Endothelial cell of umbilical vein (primary cell): Measurements from ENCODE around the gene SMYD4. TPM values are rescaled to one million over a fixed set of nuclear protein-coding genes. Genes with fewer than 3 reads are reported as not detected.

Experiments used
- BruUV-seq: library from RNA; stranded (reverse); fragments of 400-500 nt; replicated peaks from 2 replicates; lab custom pipeline; 2021; lab: Mats Ljungman, UMichigan
- CTCF ChIA-PET: fragments of 300-600, 350-600 bp; sonication (Branson Sonifier 250); formaldehyde crosslinking; loops from one replicate; lab custom pipeline; 2021; ENCODE audit warnings: antibody characterized with exemption, inconsistent platforms; lab: Charles Lee
- POLR2A ChIA-PET: fragments of 300-600, 350-600 bp; sonication (Branson Sonifier 250); formaldehyde crosslinking; loops from one replicate; lab custom pipeline; 2021; ENCODE audit warnings: antibody characterized with exemption, inconsistent platforms; lab: Charles Lee
- DNase-seq: peaks from one replicate; pipeline ENCODE4 v3.0.0-alpha.2; 2011; ENCODE audit warnings: low read depth, low spot score
- FAIRE-seq: peaks from 2 replicates; lab custom pipeline; 2011; peaks lifted over from hg19 to GRCh38; lab: Jason Lieb, UNC
- H2AFZ ChIP-seq: 2 replicates; pipeline ENCODE4 v1.6.0; 2012; ENCODE audit warnings: low read depth, low read length, control low read depth, inconsistent platforms
- H3K27ac ChIP-seq: 2 replicates; pipeline ENCODE4 v1.5.1; 2011; ENCODE audit warnings: low read depth, mild to moderate bottlenecking, control low read depth, low read length, moderate library complexity; ENCODE audit not compliant: insufficient read depth
- H3K27me3 ChIP-seq, 2 experiments: 2 replicates each; pipeline versions ENCODE4 v1.6.0 to v1.6.1; 2011; ENCODE audit warnings: low read length in 2 of 2, mixed read lengths in 1 of 2; ENCODE audit not compliant: control insufficient read depth in 2 of 2, insufficient read depth in 2 of 2
- H3K36me3 ChIP-seq, 2 experiments: 2 replicates in 1 of 2; 3 replicates in 1 of 2; pipeline ENCODE4 v1.5.1; 2011; ENCODE audit warnings: low read length in 2 of 2, mild to moderate bottlenecking in 1 of 2, moderate library complexity in 1 of 2; ENCODE audit not compliant: control insufficient read depth in 2 of 2, insufficient read depth in 2 of 2; ENCODE audit errors: extremely low read depth in 1 of 2
- H3K4me1 ChIP-seq: 3 replicates; pipeline ENCODE4 v1.5.1; 2011; ENCODE audit warnings: mild to moderate bottlenecking, low read length; ENCODE audit not compliant: control insufficient read depth, insufficient read depth; ENCODE audit errors: extremely low read depth
- H3K4me2 ChIP-seq: 2 replicates; pipeline ENCODE4 v1.6.1; 2011; ENCODE audit warnings: low read length, control low read depth, mixed read lengths; ENCODE audit not compliant: insufficient read depth
- H3K4me3 ChIP-seq, 3 experiments: fragments of 200-600 bp in 1 of 3; sonication (generic), shearing (Covaris generic) in 1 of 3; replicated peaks in 1 of 3; 2 replicates each; pipeline ENCODE4 v1.5.1; 2011 to 2016; ENCODE audit warnings: control low read depth in 3 of 3, low read length in 3 of 3, mild to moderate bottlenecking in 2 of 3, inconsistent platforms in 1 of 3, low read depth in 1 of 3, moderate library complexity in 1 of 3; ENCODE audit not compliant: insufficient read depth in 1 of 3
- H3K79me2 ChIP-seq: 2 replicates; pipeline ENCODE4 v1.6.0; 2012; ENCODE audit warnings: low read length, inconsistent platforms; ENCODE audit not compliant: control insufficient read depth, insufficient read depth
- H3K9ac ChIP-seq: replicated peaks from 2 replicates; pipeline ENCODE3; 2011; ENCODE audit warnings: low read length, control low read depth; ENCODE audit not compliant: insufficient read depth; ENCODE audit errors: extremely low read depth
- H3K9me1 ChIP-seq: replicated peaks from 3 replicates; pipeline ENCODE4 v1.6.0; 2011; ENCODE audit warnings: mild to moderate bottlenecking, low read length; ENCODE audit not compliant: control insufficient read depth, insufficient read depth; ENCODE audit errors: extremely low read depth
- H3K9me3 ChIP-seq: replicated peaks from 2 replicates; pipeline ENCODE4 v1.5.1; 2012; ENCODE audit warnings: low read length, inconsistent platforms; ENCODE audit not compliant: control insufficient read depth, insufficient read depth
- H4K20me1 ChIP-seq: replicated peaks from 2 replicates; pipeline ENCODE3; 2011; ENCODE audit warnings: mild to moderate bottlenecking, low read length; ENCODE audit not compliant: control insufficient read depth, insufficient read depth; ENCODE audit errors: extremely low read depth
- CTCF ChIP-seq, 2 donors: IDR thresholded peaks; 1 replicate in 1 of 2; 2 replicates in 1 of 2; pipeline ENCODE4 v1.5.1; 2011; ENCODE audit warnings: low read length in 2 of 2, mild to moderate bottlenecking in 2 of 2, moderate library complexity in 2 of 2, control low read depth in 1 of 2, inconsistent platforms in 1 of 2, low read depth in 1 of 2; ENCODE audit not compliant: insufficient read depth in 1 of 2; ENCODE audit errors: extremely low read depth in 1 of 2
- EZH2 ChIP-seq: IDR thresholded peaks from 2 replicates; pipeline ENCODE4 v1.6.1; 2012; ENCODE audit warnings: borderline replicate concordance, low read depth, mild to moderate bottlenecking, moderate library complexity, low read length, inconsistent platforms; ENCODE audit not compliant: severe bottlenecking
- FOS ChIP-seq: IDR thresholded peaks from 2 replicates; pipeline ENCODE4 v1.6.1; 2011; ENCODE audit warnings: mild to moderate bottlenecking, low read length, moderate library complexity, borderline replicate concordance; ENCODE audit not compliant: insufficient read depth
- GATA2 ChIP-seq: IDR thresholded peaks from 2 replicates; pipeline ENCODE4 v1.7.0; 2011; ENCODE audit warnings: low read depth, mild to moderate bottlenecking, moderate library complexity, mixed read lengths, low read length; ENCODE audit not compliant: insufficient read length, insufficient read depth
- JUN ChIP-seq: IDR thresholded peaks from 2 replicates; pipeline ENCODE4 v1.6.1; 2011; ENCODE audit warnings: borderline replicate concordance, low read depth; ENCODE audit not compliant: insufficient read length, insufficient read depth
- MYC ChIP-seq: IDR thresholded peaks from one replicate; pipeline ENCODE4 v1.6.1; 2011; ENCODE audit warnings: mild to moderate bottlenecking, low read depth, low read length
- POLR2A ChIP-seq: IDR thresholded peaks from 2 replicates; pipeline ENCODE4 v1.6.1; 2012; ENCODE audit warnings: low read depth, mild to moderate bottlenecking, control low read depth, low read length
- POLR2AphosphoS5 ChIP-seq: IDR thresholded peaks from 2 replicates; pipeline ENCODE4 v1.6.1; 2012; ENCODE audit warnings: low read depth, mild to moderate bottlenecking, control low read depth, low read length, moderate library complexity; ENCODE audit not compliant: insufficient read depth
- dilution Hi-C: fragments of 300-500 bp; cut with MboI; formaldehyde crosslinking; loops from one replicate; pipeline ENCODE4 v1.15.0; 2019; ENCODE audit warnings: low sequenced_read_pairs; ENCODE audit not compliant: extremely low pct_ligation_motif_present
- intact Hi-C: fragments of 100-400 bp; cut with micrococcal nuclease; formaldehyde crosslinking; loops from one replicate; pipeline ENCODE4 v1.10.0; 2022
- polyA plus RNA-seq, 4 experiments: library from polyadenylated mRNA; depleted of rRNA in 3 of 4; stranded (reverse) in 3 of 4; unstranded in 1 of 4; fragments of >200 nt; gene quantifications; 2 replicates each; pipeline versions ENCODE4 v1.2.1 to v1.2.3, GENCODE V29; 2011 to 2012; ENCODE audit warnings: missing spikeins in 1 of 4
- total RNA-seq: library from RNA; stranded (reverse); gene quantifications from 2 replicates; pipeline ENCODE4 v1.2.3, GENCODE V29; 2021
- TF ChIP-seq, protein P1 (sequence below): IDR thresholded peaks from 2 replicates; pipeline ENCODE4 v1.6.1; 2011; ENCODE audit not compliant: insufficient read depth, insufficient read length

SMYD4 gene
- total and polyA plus RNA-seq, 2 donors (not counting 3 experiments of a cell fraction or from before 2014, with no cell fraction given), result 6.0 to 14.6 TPM

- ChIA-PET CTCF (no interaction called here), POLR2A (no interaction called here)
- no peaks in the 10 kb centered on the region for H3K79me2 ChIP-seq
- H3K4me1 ChIP-seq, result no peaks in the 10 kb centered on the region
- no peak overlapping the region for H3K4me2 ChIP-seq
- FAIRE-seq (no peak), DNase-seq (no peak)
- no peak overlapping the region for H3K4me3 ChIP-seq
- no TSS peak for BruUV-seq
- H3K36me3 ChIP-seq, result peaks cover 4% of the 10 kb centered on the region in 2 experiments
- intact Hi-C loops, result no loop called here
- H4K20me1 ChIP-seq, result no peaks in the 10 kb centered on the region
- no peaks in the 10 kb centered on the region for H3K27me3 ChIP-seq
- no peak overlapping the region for H2AFZ ChIP-seq
- no peaks in the 10 kb centered on the region for H3K9me3 ChIP-seq
- no peaks in the 10 kb centered on the region for H3K9me1 ChIP-seq
- dilution Hi-C loops, result no loop called here
- no peak for TF ChIP-seq POLR2A
- no peak for TF ChIP-seq JUN
- TF ChIP-seq FOS, result no peak
- no peak for TF ChIP-seq MYC
- no peak for TF ChIP-seq GATA2
- no peak overlapping the region for H3K27ac ChIP-seq
- no peak overlapping the region for H3K9ac ChIP-seq
Measured at GRCh38 chr17:1872976-1873375, 43.3 kb upstream of the SMYD4 start.

DNA sequence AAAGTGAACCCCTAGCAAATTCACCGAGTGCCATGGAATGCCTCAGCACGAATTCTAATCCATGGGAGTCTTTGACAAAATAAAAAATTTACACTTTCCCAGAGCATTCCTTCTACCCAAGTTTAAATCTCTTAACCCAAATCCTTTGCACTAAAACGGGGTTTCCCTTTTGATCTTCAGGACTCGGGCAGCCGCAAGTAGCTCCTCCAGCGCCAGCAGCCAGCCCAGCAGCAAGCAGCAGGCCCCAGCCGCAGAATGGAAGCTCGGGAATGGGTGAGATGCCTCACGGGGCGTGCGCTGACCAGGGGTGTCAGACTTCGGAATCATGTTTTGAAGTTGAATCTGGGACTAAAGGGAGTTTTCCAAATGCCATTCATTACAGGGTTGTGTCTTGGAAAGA, 42.6 kb upstream of the SMYD4 start:
- Histone ChIP-seq H3K4me2 (no peak overlapping the region), H3K4me1 (no peaks in the 10 kb centered on the region), H3K9me1 (no peaks in the 10 kb centered on the region), H3K9ac (no peak overlapping the region), H3K27ac (no peak overlapping the region), H3K79me2 (no peaks in the 10 kb centered on the region), H3K4me3 (no peak overlapping the region), H4K20me1 (no peaks in the 10 kb centered on the region), H3K36me3 (peaks cover 4% of the 10 kb centered on the region in 2 experiments), H2AFZ (no peak overlapping the region), H3K27me3 (no peaks in the 10 kb centered on the region), H3K9me3 (no peaks in the 10 kb centered on the region)
- no peak for DNase-seq
- POLR2A ChIA-PET, result no interaction called here
- dilution Hi-C loops, result no loop called here
- TF ChIP-seq FOS, result no peak
- no peak for TF ChIP-seq MYC
- no peak for TF ChIP-seq GATA2
- TF ChIP-seq EZH2, result no peak
- TF ChIP-seq, protein P1, sequence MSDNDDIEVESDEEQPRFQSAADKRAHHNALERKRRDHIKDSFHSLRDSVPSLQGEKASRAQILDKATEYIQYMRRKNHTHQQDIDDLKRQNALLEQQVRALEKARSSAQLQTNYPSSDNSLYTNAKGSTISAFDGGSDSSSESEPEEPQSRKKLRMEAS, result no peak
- no peak for TF ChIP-seq JUN
- no peak for TF ChIP-seq POLR2A
- no peak for TF ChIP-seq CTCF (IDR thresholded peaks at IDR 0.05; ENCODE audit: extremely low read depth in 1 of 2, insufficient read depth in 1 of 2, low read depth in 1 of 2, low read length in 2 of 2)
- TF ChIP-seq POLR2AphosphoS5, result no peak
- intact Hi-C loops, result no loop called here
- BruUV-seq, result no TSS peak
- CTCF ChIA-PET, result no interaction called here
- no peak for FAIRE-seq
